Activated CD8-positive, alpha-beta T cell treated with anti-CD3 and anti-CD28 coated beads for 36 hours (primary cell): Measurements from ENCODE around the gene EPHB1. TPM values are rescaled to one million over a fixed set of nuclear protein-coding genes. Genes with fewer than 3 reads are reported as not detected.

Source experiments
- ATAC-seq: fragments of 200-7000 bp; cut with Tn5 transposase; one replicate; pipeline ENCODE4 v1.10.0; 2021; ENCODE audit warnings: mild to moderate bottlenecking, moderate library complexity
- CTCF ChIA-PET: fragments of 350-600 bp; sonication (Branson Sonifier 250); formaldehyde crosslinking; loops from one replicate; lab custom pipeline; 2021; ENCODE audit warnings: antibody characterized with exemption; lab: Charles Lee
- POLR2A ChIA-PET: fragments of 350-600 bp; sonication (Branson Sonifier 250); formaldehyde crosslinking; loops from one replicate; lab custom pipeline; 2021; ENCODE audit warnings: antibody characterized with exemption; lab: Charles Lee
- DNase-seq: peaks from one replicate; pipeline ENCODE4 v3.0.0-alpha.2; 2020
- H3K27ac Mint-ChIP-seq: one replicate; pipeline ENCODE4 v1.8.0; 2021; ENCODE audit warnings: mild to moderate bottlenecking, mixed read lengths
- H3K27me3 Mint-ChIP-seq: one replicate; pipeline ENCODE4 v1.8.0; 2021; ENCODE audit warnings: mixed read lengths
- H3K36me3 Mint-ChIP-seq: one replicate; pipeline ENCODE4 v1.8.0; 2021; ENCODE audit warnings: low read depth, mixed read lengths
- H3K4me1 Mint-ChIP-seq: one replicate; pipeline ENCODE4 v1.8.0; 2021; ENCODE audit warnings: low read depth, mixed read lengths
- H3K4me3 Mint-ChIP-seq: one replicate; pipeline ENCODE4 v1.8.0; 2021; ENCODE audit warnings: mild to moderate bottlenecking, moderate library complexity, mixed read lengths
- H3K9me3 Mint-ChIP-seq: one replicate; pipeline ENCODE4 v1.8.0; 2021; ENCODE audit warnings: mixed read lengths
- CTCF ChIP-seq: fragments of 200-600 bp; IDR thresholded peaks from one replicate; pipeline ENCODE4 v1.8.0; 2022; ENCODE audit warnings: antibody characterized with exemption, mild to moderate bottlenecking
- intact Hi-C: fragments of 100-400 bp; cut with micrococcal nuclease; formaldehyde crosslinking; loops from one replicate; pipeline ENCODE4 v1.10.0; 2022
- total RNA-seq, 2 experiments: library from RNA; stranded (reverse); gene quantifications; one replicate each; pipeline ENCODE4 v1.2.3, GENCODE V29; 2021

Gene EPHB1
- total RNA-seq, 2 experiments from 2014 or later: 0.78 TPM; not detected in 1

GRCh38 chr3:134790065-134790464, 5.0 kb upstream of the EPHB1 start:
- Mint-ChIP-seq H3K27me3 (peaks cover 27% of the 10 kb centered on the region), H3K4me3 (no peak overlapping the region), H3K4me1 (peaks cover 2% of the 10 kb centered on the region), H3K9me3 (no peaks in the 10 kb centered on the region), H3K36me3 (no peaks in the 10 kb centered on the region), H3K27ac (no peak overlapping the region)
- DNase-seq (no peak), ATAC-seq (no peak)
- no peak for TF ChIP-seq CTCF
- POLR2A ChIA-PET: no interaction called here
- intact Hi-C loops: loop anchor here (10.0 kb wide), 1 partner anchor 1105 kb away; no protein-coding TSS in a partner anchor
- CTCF ChIA-PET: interaction anchor here (1.1 kb wide), 1 partner anchor 49 kb away, joined by 3 read pairs; no protein-coding TSS in a partner anchor

- no peak for DNase-seq
These were observed 3.1 kb upstream of the EPHB1 start for GRCh38 chr3:134791992-134792391.

GRCh38 chr3:134792700-134793099, 2.4 kb upstream of the EPHB1 start:
- intact Hi-C loops: loop anchor here (10.0 kb wide), 1 partner anchor 1102 kb away; no protein-coding TSS in a partner anchor
- Mint-ChIP-seq H3K4me3 (no peak overlapping the region), H3K27ac (no peak overlapping the region), H3K4me1 (peaks cover 5% of the 10 kb centered on the region), H3K27me3 (peaks cover 32% of the 10 kb centered on the region), H3K9me3 (no peaks in the 10 kb centered on the region), H3K36me3 (no peaks in the 10 kb centered on the region)
- ChIA-PET POLR2A (no interaction called here), CTCF (no interaction called here)
- ATAC-seq (no peak), DNase-seq (no peak)
- no peak for TF ChIP-seq CTCF

More at GRCh38 chr3:134791992-134792391, 3.1 kb upstream of the EPHB1 start:
- no peaks in the 10 kb centered on the region for H3K36me3 Mint-ChIP-seq
- ATAC-seq: no peak
- intact Hi-C loops: loop anchor here (10.0 kb wide), 1 partner anchor 1103 kb away; no protein-coding TSS in a partner anchor
- no peaks in the 10 kb centered on the region for H3K9me3 Mint-ChIP-seq
- no peak overlapping the region for H3K27ac Mint-ChIP-seq
- ChIA-PET CTCF (no interaction called here), POLR2A (no interaction called here)
- peaks cover 5% of the 10 kb centered on the region for H3K4me1 Mint-ChIP-seq
- no peak overlapping the region for H3K4me3 Mint-ChIP-seq
- no peak for TF ChIP-seq CTCF
- peaks cover 28% of the 10 kb centered on the region for H3K27me3 Mint-ChIP-seq

GRCh38 chr3:134793562-134793961, 1.5 kb upstream of the EPHB1 start:
- no peaks in the 10 kb centered on the region for H3K9me3 Mint-ChIP-seq
- DNase-seq: no peak
- H3K4me1 Mint-ChIP-seq: peaks cover 5% of the 10 kb centered on the region
- ChIA-PET POLR2A (no interaction called here), CTCF (interaction anchor here (1.2 kb wide), 2 partner anchors 216 to 706 kb away, joined by 3 read pairs; no protein-coding TSS in a partner anchor)
- no peak overlapping the region for H3K4me3 Mint-ChIP-seq
- TF ChIP-seq CTCF: no peak
- H3K27ac Mint-ChIP-seq: no peak overlapping the region
- peaks cover 38% of the 10 kb centered on the region for H3K27me3 Mint-ChIP-seq
- intact Hi-C loops: loop anchor here (10.0 kb wide), 1 partner anchor 1101 kb away; no protein-coding TSS in a partner anchor
- H3K36me3 Mint-ChIP-seq: no peaks in the 10 kb centered on the region
- no peak for ATAC-seq

- peaks cover 44% of the 10 kb centered on the region for H3K27me3 Mint-ChIP-seq
- H3K4me3 Mint-ChIP-seq: no peak overlapping the region
These were observed 737 bp upstream of the EPHB1 start for GRCh38 chr3:134794323-134794722.

More at GRCh38 chr3:134794323-134794722, 737 bp upstream of the EPHB1 start:
- intact Hi-C loops: loop anchor here (10.0 kb wide), 1 partner anchor 1100 kb away; no protein-coding TSS in a partner anchor
- ChIA-PET CTCF (interaction anchor here (0.7 to 1.8 kb wide), 16 partner anchors 9 to 1250 kb away, joined by 3 to 12 read pairs (median 4); no protein-coding TSS in a partner anchor), POLR2A (no interaction called here)
- DNase-seq: no peak
- ATAC-seq: no peak
- no peak for TF ChIP-seq CTCF
- Mint-ChIP-seq H3K36me3 (no peaks in the 10 kb centered on the region), H3K9me3 (no peaks in the 10 kb centered on the region), H3K4me1 (peaks cover 5% of the 10 kb centered on the region), H3K27ac (no peak overlapping the region)
